Astrocyte (in vitro differentiated cells and primary cell): ENCODE measurements around the gene PTPN1.

ENCODE experiments used
- CTCF ChIP-seq: IDR thresholded peaks from 2 replicates; pipeline ENCODE4 v1.5.1; 2011; ENCODE audit warnings: low read depth, mild to moderate bottlenecking, inconsistent platforms, low read length, moderate library complexity; ENCODE audit not compliant: insufficient read depth
- EZH2 ChIP-seq: IDR thresholded peaks from 2 replicates; pipeline ENCODE4 v1.6.1; 2012; ENCODE audit warnings: mild to moderate bottlenecking, low read length, inconsistent platforms; ENCODE audit not compliant: insufficient read depth

- TF ChIP-seq CTCF (no peak), EZH2 (no peak)
Measured at GRCh38 chr20:50475681-50476292, 34.4 kb upstream of the PTPN1 start.
